ENCODE measurements around the gene PLCG1. TPM values are rescaled to one million over a fixed set of nuclear protein-coding genes. Genes with fewer than 3 reads are reported as not detected.

Gene PLCG1
- total RNA-seq, 1 donor from 2014 or later, result 120 TPM

DNA sequence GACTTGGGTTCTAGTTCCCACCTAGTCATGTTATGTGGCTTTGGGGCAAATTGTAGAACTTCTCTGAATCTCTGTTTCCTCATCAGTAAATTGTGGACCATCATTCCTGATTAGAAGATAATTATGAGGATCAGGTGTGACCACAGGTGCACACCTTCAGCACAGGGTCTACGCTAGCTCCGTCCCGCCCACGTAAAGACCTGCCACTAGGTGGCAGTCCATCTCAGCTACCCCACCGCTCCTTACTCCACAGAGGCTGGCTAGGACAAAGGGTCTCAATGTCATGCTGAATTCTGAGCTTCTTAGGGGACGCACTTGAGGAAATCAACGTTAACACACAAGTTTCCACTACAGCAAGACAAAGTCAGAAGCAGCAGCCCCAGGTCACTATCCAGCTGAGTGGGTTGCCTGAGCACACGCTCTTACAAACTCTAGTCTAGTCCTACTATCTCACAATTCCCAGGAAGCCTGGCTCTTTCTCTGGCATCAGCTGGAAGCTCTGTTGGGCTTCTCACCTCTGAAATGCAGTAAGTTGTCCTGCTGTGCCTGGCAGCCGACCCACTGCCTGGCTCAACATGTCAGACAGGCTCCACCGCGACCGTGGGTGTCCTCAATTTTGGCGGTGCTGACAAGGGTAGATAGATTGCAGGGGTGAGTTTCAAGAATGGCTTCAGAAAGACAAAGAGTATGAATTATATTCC lies 2.0 kb upstream of the PLCG1 start:
- no peaks in the 10 kb centered on the region for H3K27me3 ChIP-seq
- DNase-seq, result peak; percentile 74
- intact Hi-C loops (cut with DNase I), result loop anchor here (10.0 kb wide), 1 partner anchor 199 kb away; no protein-coding TSS in a partner anchor
- H3K27ac ChIP-seq, result no peak overlapping the region
- H3K9me3 ChIP-seq, result no peaks in the 10 kb centered on the region
- peaks cover 24% of the 10 kb centered on the region for H3K4me1 ChIP-seq
- peak; percentile 38 for ATAC-seq
- no peaks in the 10 kb centered on the region for H3K36me3 ChIP-seq
- no peak overlapping the region for H3K4me3 ChIP-seq
- TF ChIP-seq, protein P1, sequence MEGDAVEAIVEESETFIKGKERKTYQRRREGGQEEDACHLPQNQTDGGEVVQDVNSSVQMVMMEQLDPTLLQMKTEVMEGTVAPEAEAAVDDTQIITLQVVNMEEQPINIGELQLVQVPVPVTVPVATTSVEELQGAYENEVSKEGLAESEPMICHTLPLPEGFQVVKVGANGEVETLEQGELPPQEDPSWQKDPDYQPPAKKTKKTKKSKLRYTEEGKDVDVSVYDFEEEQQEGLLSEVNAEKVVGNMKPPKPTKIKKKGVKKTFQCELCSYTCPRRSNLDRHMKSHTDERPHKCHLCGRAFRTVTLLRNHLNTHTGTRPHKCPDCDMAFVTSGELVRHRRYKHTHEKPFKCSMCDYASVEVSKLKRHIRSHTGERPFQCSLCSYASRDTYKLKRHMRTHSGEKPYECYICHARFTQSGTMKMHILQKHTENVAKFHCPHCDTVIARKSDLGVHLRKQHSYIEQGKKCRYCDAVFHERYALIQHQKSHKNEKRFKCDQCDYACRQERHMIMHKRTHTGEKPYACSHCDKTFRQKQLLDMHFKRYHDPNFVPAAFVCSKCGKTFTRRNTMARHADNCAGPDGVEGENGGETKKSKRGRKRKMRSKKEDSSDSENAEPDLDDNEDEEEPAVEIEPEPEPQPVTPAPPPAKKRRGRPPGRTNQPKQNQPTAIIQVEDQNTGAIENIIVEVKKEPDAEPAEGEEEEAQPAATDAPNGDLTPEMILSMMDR (IDR thresholded peaks at IDR 0.05), result peak; percentile 75

DNA sequence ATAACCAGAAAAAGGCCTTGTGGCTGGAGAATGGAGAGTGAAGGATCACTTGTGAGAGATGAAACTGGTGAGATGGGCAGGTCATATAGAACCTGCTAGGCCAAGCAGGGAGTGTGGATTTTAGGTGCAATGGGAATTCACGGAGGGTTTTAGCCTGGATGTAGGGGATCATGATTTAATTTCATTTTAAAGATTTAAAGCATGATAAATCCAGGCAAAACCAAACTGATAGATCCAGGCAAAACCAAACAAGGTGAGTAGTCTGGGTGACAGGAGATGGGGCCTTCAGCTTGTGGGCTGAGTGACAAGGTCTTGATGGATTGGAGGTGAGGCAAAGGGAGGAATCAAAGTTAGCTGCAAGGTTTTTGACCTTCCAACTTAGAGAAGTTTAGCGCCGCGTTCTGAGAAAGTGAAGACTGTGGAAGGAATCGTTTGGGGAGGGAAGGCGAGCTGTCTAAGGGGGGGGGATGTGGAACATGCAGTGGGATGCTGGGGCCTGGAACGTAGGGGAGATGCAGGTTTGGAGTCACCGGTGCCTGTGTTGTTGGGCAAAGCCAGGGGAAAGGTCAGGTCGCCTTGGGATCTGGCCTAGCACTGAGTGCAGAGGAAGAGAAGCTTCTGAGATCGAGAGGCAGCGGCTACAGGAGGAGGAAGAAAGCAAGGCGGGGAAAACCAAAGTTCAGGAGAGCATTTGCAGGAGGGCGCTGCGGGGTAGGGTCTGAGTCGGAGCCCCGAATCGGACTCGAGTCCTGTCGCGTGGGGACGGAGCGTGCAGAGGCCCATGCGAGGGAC lies 1.3 kb upstream of the PLCG1 start:
- intact Hi-C loops (cut with DNase I), result loop anchor here (10.0 kb wide), 1 partner anchor 199 kb away; no protein-coding TSS in a partner anchor
- DNase-seq (no peak), ATAC-seq (no peak)
- Histone ChIP-seq H3K4me3 (peak overlapping the region; percentile 90), H3K36me3 (no peaks in the 10 kb centered on the region), H3K9me3 (no peaks in the 10 kb centered on the region), H3K4me1 (peaks cover 32% of the 10 kb centered on the region), H3K27me3 (no peaks in the 10 kb centered on the region), H3K27ac (peak overlapping the region; percentile 93)
- TF ChIP-seq, protein P1 (IDR thresholded peaks at IDR 0.05), result no peak

DNA sequence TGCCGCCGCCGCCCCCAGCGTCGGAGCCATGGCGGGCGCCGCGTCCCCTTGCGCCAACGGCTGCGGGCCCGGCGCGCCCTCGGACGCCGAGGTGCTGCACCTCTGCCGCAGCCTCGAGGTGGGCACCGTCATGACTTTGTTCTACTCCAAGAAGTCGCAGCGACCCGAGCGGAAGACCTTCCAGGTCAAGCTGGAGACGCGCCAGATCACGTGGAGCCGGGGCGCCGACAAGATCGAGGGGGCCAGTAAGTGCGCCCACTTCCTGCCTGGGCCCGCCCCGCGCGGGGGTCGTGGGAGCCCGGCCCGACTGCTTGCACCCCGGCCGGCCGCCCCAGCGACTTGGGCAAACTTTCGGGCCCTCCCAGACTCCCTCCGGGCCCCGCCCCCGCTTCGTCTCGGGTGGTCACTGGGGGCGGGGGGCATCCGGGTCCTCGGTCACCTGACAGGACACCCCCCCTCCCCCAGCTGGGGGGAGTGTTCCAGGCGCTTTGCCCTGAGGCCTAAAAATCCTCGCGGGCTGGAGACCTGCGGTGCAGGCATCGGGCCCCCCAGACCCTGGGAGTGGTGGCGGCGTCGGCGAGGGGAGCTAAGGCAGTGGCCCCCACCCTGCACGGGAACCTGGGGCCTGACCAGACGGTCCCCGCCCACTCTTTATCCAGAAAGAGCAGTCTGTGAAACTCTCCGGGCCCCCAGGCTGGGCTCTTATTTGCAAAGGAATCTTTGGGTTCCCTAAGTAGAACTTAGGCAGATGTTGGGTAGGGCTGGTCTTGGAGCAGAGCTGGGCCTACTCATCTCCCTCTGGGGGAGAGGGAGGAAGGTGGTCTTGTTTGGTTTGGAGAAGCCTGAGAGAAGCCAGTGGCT lies 501 bp downstream of the PLCG1 start:
- TF ChIP-seq, protein P1 (IDR thresholded peaks at IDR 0.05), result no peak
- intact Hi-C loops (cut with DNase I), result loop anchor here (10.0 kb wide), 1 partner anchor 197 kb away; no protein-coding TSS in a partner anchor
- H3K27ac ChIP-seq, result peak overlapping the region; percentile 92
- DNase-seq (peak; percentile 87), ATAC-seq (peak; percentile 47)
- peak overlapping the region; percentile 90 for H3K4me3 ChIP-seq
- H3K36me3 ChIP-seq, result no peaks in the 10 kb centered on the region
- H3K4me1 ChIP-seq, result peaks cover 49% of the 10 kb centered on the region
- no peaks in the 10 kb centered on the region for H3K27me3 ChIP-seq
- no peaks in the 10 kb centered on the region for H3K9me3 ChIP-seq

- H3K36me3 ChIP-seq, result no peaks in the 10 kb centered on the region
- intact Hi-C loops (cut with DNase I), result loop anchor here (10.0 kb wide), 1 partner anchor 196 kb away; no protein-coding TSS in a partner anchor
- peak overlapping the region; percentile 92 for H3K27ac ChIP-seq
- no peaks in the 10 kb centered on the region for H3K27me3 ChIP-seq
- ATAC-seq (no peak), DNase-seq (peak; percentile 56)
- peak overlapping the region; percentile 90 for H3K4me3 ChIP-seq
- H3K9me3 ChIP-seq, result no peaks in the 10 kb centered on the region
- TF ChIP-seq, protein P1 (IDR thresholded peaks at IDR 0.05), result no peak
- peaks cover 57% of the 10 kb centered on the region for H3K4me1 ChIP-seq
These were observed 1.3 kb downstream of the PLCG1 start for GRCh38 chr20:41138475-41139226.

Data from upper lobe of right lung (tissue), 1 donor.